Neural progenitor cell (in vitro differentiated cells): ENCODE results near the gene KDM2B.

Experiments used
- EZH2 ChIP-seq: fragments of 200-600 bp; sonication (generic); IDR thresholded peaks from 2 replicates; pipeline ENCODE4 v1.6.1; 2017; ENCODE audit warnings: antibody characterized with exemption, mild to moderate bottlenecking, moderate library complexity
- TF ChIP-seq, protein P1 (sequence below): fragments of 200-600 bp; sonication (generic); IDR thresholded peaks from 2 replicates; pipeline ENCODE4 v1.5.1; 2017; ENCODE audit warnings: antibody characterized with exemption, mild to moderate bottlenecking

DNA sequence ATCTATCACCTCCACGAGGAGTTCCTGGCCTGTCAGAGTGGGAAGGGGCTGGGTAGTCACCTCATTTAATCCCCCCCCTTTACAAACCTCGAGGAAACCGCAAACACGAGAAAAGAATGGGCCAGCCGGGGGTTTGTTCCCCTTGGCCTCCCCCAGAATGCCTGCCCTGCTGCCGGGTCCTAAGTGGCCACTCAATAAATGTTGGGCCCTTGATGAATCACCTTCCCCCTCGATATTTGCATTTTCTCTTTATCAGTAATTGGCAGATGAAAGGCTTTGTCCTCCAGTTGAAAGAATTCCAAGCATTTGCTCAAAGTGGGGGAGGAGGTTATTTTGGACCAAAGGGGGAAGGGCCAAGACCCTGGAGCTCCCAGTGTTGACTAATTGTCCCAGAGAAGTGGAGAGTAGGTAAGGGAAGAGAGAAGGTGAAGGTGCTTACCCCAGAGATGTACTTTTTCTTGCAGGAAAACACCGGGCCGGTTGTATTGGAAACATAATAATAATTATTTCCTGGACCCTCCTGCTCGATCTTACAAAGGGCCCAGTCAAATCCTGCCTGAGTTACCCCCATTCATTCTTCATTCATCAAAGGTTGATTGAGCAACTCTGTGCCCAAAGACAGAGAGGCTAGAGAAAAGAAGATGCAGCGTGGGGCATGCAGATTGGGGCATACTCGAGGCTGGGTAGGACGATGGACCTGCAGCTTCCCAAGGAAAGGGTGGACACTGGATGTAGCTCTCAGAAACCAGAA is 1.9 kb upstream of the KDM2B start:
- TF ChIP-seq, protein P1, sequence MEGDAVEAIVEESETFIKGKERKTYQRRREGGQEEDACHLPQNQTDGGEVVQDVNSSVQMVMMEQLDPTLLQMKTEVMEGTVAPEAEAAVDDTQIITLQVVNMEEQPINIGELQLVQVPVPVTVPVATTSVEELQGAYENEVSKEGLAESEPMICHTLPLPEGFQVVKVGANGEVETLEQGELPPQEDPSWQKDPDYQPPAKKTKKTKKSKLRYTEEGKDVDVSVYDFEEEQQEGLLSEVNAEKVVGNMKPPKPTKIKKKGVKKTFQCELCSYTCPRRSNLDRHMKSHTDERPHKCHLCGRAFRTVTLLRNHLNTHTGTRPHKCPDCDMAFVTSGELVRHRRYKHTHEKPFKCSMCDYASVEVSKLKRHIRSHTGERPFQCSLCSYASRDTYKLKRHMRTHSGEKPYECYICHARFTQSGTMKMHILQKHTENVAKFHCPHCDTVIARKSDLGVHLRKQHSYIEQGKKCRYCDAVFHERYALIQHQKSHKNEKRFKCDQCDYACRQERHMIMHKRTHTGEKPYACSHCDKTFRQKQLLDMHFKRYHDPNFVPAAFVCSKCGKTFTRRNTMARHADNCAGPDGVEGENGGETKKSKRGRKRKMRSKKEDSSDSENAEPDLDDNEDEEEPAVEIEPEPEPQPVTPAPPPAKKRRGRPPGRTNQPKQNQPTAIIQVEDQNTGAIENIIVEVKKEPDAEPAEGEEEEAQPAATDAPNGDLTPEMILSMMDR, result no peak
- TF ChIP-seq EZH2, result no peak
